ENCODE results near the gene EEF1AKMT1.
"Not testable (repeated sequence)": the region's sequence is repeated elsewhere in the genome, so short reads cannot be mapped to it uniquely, and the experiment has no call there.

EEF1AKMT1 gene

DNA sequence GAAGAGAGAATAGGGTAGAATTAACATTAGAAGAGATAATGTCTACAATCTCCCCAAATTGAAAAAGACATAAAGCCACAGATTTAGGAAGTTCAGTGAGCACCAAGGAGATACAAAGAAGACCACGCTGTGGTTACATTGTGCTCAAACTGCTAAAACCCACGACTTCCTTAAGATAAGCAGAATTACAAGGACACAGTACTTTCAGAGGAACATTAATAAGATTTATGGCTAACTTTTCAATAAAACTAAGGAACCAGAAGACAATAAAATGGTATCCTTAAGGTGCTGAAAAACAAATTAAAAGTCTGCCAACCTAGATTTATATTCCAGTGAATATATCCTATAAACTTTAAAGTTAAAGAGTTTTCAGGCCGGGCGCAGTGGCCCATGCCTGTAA, 77.7 kb downstream of the EEF1AKMT1 start:
- DNase-seq (ENCODE audit: low read depth): no peak

DNA sequence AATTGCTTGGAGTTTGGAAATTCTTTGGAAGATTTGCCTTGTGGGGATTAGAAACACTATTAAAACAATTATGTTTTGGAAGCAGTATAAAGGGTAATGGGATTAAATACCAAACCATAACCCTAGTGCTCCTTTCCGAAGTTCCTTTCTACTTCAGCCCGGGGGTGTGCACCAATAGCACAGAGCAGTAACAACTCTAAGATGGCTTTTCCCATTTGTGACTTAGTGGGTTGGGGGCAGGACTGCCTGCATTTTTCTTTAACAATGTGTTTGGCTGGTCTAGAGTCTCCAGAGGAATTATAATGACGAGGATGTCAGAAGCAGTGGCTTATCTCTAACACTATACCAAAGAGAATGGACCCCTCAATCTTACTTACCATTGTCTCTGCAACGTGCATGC, 82.1 kb downstream of the EEF1AKMT1 start:
- DNase-seq (ENCODE audit: low read depth): no peak

DNA sequence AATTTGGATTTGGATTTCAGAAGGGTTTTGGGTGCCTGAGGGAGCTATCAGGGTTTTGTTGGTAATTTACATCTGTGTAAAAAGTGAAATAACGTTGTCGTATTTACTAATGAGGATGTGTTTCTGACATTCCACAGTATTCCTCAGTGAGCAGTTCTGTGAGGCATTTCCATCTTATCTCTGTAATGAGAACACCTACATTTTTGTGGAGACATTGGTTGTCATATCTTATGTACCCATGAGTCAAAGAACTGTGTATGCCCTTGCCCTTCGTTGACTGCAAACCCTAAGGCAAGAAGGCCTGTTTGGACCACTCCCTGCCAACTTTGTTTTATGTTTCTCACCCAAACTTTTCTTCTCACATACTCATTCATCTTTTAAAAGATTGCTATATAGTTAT, 84.5 kb downstream of the EEF1AKMT1 start:
- DNase-seq (ENCODE audit: low read depth): no peak

DNA sequence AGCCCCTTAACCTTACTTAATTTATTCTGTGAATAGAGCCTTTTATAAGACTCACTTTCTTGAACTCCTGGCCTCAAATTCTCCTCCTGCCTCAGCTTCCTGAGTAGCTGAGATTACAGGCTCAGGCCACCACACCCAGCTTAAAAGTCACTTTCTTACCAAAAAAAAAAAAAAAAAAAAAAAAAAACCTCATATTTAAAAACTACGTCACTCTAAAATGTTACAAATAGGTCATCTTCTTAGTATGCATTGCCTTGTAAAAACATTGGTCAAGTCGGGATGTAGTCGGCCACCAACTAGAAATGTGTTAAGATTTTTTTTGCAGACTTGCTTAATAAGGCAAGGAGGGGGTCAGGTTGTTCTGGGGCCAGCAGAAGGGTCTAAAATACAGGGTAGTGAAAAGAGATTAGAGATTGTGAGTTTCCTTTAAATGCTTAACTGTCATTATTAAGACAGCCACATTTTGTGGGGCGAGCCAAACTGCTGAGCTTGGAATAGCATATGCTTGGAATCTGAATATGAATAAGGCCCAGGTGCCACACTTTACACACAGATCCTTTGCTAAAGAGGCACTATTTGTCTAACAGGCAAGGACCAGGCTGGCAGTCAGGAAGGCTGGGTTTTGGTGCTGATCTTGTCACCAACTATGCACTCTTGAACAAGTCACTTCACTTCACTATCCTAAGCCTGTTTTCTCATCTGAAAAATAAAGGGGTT, 86.7 kb downstream of the EEF1AKMT1 start:
- no peak for DNase-seq (ENCODE audit: low read depth)

DNA sequence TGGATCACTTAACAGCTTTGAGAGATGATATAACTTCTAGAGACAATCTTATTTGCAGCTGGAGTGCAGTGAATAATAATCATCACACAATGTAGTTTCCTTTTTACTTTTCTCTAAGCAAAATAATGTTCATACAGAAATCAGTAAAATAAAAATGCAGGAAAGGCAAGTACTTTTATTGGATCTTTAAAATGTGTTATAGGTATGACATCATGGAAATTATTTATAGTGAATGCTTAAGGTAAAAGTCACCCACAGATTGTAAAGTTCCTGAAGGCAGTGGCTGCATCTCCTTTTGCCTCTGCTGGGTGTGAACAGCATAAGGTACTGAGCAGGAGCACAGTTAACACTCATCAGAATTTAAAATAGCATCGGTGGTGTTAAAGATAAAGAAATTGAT, 87.6 kb downstream of the EEF1AKMT1 start:
- DNase-seq (ENCODE audit: low read depth): no peak

DNA sequence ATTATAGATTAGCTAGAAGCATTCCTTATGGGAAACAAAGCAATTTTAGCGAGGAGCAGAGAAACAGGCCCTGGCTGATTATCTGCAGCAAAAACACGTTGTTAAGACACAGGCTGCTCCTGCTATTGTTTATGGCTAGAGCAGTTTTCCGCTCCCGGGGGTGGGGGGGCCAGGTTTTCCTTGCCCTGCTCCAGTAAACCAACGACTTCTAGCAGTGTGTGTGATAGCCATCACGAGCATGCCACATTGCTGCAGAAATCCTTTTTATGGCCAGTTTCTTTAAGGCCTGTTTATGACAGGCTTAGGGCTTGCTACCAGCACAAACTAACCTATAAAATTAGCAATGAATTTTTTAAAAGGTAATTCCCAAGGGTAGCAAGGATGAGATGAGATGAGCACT, 88.7 kb downstream of the EEF1AKMT1 start:
- no peak for DNase-seq (ENCODE audit: low read depth)

DNA sequence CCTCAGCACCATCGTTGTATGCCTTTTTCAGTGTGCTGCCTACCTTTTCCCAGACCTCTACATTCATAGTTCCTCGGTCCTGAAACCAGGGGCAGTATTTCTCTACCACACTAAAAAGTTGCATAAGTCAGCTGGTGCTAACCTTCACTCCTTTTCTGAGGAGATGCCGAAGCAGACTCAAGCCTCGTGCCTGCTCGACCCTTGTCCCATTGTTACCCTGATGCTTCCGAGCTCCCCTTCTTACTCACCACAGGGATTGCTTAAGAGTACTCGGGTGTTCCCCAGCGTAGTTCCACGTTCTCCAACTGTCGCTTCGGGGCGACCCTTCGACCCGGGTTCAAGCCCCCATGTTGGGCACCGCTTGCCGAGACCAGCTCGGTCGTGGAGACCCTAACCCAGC, 89.2 kb downstream of the EEF1AKMT1 start:
- no peak for DNase-seq (ENCODE audit: low read depth)

DNA sequence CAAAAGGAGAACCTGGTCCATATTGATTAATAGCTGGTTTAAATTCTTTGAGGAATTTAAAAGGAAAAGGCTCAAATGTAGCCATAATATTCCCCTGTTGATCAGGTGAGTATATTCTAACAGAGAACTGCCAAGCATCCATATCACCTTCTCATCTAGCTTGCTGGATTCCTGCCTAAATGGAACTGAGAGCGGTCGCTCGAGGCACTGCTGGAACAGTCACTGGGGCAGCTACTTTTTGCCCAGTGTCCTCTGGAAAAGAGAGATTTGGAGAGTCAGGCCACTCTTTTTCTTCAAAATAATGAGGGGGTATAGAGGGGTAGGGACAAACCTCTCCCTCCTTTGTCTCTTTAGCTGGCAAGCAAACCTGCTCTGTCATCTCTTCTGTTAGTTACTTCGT, 89.7 kb downstream of the EEF1AKMT1 start:
- DNase-seq (ENCODE audit: low read depth): no peak

DNA sequence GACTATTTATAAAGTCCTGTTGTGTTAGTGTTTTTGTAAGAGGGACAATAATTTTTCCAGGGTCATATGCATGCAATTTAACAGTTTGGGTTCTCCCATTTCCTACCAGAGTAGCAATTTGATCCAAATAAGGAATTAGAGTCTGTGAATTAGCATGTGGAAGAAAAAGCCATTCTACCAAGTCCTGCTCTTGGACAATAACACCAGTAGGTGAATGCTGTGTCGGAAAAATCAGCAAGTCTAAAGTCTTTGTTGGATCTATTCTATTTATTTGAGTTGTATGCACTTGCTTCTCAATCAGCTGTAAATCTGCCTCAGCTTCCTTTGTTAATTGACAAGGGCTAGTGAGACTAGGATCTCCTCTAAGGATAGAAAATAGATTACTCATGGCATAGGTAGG, 91.7 kb downstream of the EEF1AKMT1 start:
- DNase-seq (ENCODE audit: low read depth): no peak

DNA sequence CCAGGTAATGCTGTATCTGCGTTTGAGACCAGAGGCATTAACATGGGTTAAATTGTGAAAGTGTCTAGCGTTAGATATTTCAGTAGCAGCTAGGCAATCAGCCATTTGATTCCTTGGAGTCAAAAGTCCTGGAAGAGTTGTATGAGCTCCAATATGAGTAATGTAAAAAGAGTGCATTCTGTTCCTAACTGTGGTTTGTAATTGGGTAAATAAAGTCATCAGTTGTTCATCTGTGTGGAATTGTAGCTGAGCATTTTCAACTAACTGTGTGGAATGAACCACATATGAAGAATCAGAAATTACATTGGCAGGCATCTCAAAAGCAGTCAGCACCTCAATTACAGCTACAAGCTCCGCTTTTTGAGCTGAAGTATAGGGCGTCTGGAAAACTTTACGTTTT, 92.3 kb downstream of the EEF1AKMT1 start:
- DNase-seq (ENCODE audit: low read depth): not testable (repeated sequence)

DNA sequence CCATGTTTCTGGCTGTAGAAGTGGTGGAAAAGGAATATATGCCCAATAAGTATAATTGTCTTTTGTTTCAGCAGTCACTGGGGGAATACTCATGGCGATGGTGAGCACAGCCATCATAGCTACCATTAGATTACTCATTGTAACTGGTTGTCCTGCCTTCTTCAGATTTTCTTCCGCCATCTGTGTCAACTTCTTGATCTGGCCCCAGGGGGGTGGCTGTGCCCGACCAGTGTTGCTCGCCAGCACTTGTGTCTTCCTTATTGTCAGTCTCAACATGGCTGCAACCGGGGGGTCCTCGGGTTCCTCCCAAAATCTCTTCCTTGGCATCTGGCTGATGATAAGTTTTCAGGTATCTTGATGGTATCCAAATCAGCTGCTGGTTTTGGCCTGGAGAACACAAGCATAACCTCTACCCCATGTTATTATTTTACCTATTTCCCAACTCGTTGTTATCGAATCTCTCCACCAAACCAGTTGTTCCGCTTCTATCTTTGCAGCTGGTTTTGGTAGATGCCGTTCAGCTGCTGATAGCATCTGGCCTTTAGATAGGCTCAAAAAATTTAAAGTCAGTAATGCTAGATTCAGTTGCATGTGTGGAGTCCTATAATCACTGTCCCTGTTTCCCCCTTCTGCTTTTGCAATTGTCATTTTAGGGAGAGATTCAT, 93.2 kb downstream of the EEF1AKMT1 start:
- no peak for DNase-seq (ENCODE audit: low read depth)

DNA sequence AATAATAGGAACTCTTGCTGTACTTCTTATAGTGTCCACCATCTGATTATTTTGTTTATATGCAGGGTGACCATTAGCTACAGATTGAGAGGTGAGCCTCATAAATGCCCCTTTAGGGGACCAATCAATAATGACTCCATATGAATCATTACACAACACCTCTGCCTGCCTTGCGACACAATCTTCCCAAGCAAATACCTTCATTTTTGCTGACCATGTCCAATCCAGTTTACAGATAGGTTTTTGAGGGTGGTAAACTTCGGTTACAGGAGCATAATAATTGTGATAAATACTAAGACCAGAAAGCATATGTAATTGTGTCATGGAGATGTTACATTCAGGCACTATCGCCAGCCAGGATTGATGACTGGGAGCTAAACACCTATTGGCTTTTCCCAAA, 93.9 kb downstream of the EEF1AKMT1 start:
- DNase-seq (ENCODE audit: low read depth): no peak

Measured in HS-5 (cell line).